Ishikawa (cell line): ENCODE data around the gene SLCO2A1.

Source experiments
- CEBPB ChIP-seq: IDR thresholded peaks from 2 replicates; pipeline ENCODE4 v1.6.1; 2012
- CREB1 ChIP-seq: IDR thresholded peaks from 2 replicates; pipeline ENCODE4 v1.6.1; 2012; ENCODE audit warnings: low read depth
- EGR1 ChIP-seq: IDR thresholded peaks from 2 replicates; pipeline ENCODE4 v1.6.1; 2012
- EP300 ChIP-seq: IDR thresholded peaks from 2 replicates; pipeline ENCODE4 v1.6.1; 2012; ENCODE audit warnings: borderline replicate concordance
- FOXM1 ChIP-seq: IDR thresholded peaks from 2 replicates; pipeline ENCODE4 v1.6.1; 2012; ENCODE audit warnings: low read depth, borderline replicate concordance
- MAX ChIP-seq: IDR thresholded peaks from 2 replicates; pipeline ENCODE4 v1.6.1; 2012
- NFIC ChIP-seq: IDR thresholded peaks from 2 replicates; pipeline ENCODE4 v1.6.1; 2012
- RAD21 ChIP-seq: IDR thresholded peaks from 2 replicates; pipeline ENCODE4 v1.6.1; 2012; ENCODE audit warnings: low read depth
- TAF1 ChIP-seq: IDR thresholded peaks from 2 replicates; pipeline ENCODE4 v1.6.1; 2012; ENCODE audit warnings: low read depth, mild to moderate bottlenecking
- TCF12 ChIP-seq: IDR thresholded peaks from 2 replicates; pipeline ENCODE4 v1.6.1; 2012; ENCODE audit warnings: low read depth
- TEAD4 ChIP-seq: IDR thresholded peaks from 2 replicates; pipeline ENCODE4 v1.6.1; 2012
- YY1 ChIP-seq: IDR thresholded peaks from 2 replicates; pipeline ENCODE4 v1.6.1; 2012; ENCODE audit warnings: low read depth
- ZBTB7A ChIP-seq: IDR thresholded peaks from 2 replicates; pipeline ENCODE4 v1.6.1; 2012; ENCODE audit warnings: low read depth
- TF ChIP-seq, protein P1 (sequence below): IDR thresholded peaks from 2 replicates; pipeline ENCODE4 v1.6.1; 2012; ENCODE audit warnings: low read depth, mild to moderate bottlenecking
- TF ChIP-seq, protein P2 (sequence below): IDR thresholded peaks from 2 replicates; pipeline ENCODE4 v1.6.1; 2012

Gene SLCO2A1

DNA sequence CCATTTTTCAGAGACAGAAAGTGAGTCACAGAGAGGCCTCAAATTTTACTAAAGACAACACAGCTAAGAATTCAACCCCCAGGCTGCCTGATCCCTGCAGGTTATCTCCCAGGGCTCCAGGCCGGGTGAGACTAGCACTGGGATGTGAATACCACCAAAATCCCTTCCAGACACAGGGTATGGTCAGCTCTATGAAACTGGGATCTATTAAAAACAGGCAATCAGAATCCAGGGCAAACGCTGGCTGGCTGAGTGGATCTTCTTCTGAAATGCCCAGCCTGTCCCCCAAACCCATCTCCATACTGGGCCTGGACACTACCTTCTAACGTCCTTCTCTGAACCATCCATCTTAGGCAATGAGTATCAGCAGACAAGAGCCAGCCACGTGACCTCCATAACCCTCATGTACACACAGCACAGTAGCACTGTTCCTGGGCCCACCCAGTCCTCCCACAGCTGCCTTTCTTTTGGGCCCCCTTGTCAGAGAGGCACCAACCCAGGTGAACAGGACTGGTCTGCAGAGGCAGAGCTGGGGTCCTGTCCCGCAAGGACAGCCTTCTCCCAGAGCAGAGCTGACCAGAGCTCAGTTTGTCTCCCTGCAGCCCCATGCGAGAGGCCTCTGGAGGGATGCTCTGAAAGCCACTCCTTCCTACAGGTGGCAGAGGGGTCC lies 135.9 kb downstream of the SLCO2A1 start:
- TF ChIP-seq TAF1 (no peak), TCF12 (no peak), CEBPB (no peak), TEAD4 (no peak), EGR1 (no peak), RAD21 (no peak), MAX (no peak), YY1 (no peak), CREB1 (no peak), ZBTB7A (no peak), NFIC (no peak), FOXM1 (no peak), EP300 (no peak)
- TF ChIP-seq, protein P1, sequence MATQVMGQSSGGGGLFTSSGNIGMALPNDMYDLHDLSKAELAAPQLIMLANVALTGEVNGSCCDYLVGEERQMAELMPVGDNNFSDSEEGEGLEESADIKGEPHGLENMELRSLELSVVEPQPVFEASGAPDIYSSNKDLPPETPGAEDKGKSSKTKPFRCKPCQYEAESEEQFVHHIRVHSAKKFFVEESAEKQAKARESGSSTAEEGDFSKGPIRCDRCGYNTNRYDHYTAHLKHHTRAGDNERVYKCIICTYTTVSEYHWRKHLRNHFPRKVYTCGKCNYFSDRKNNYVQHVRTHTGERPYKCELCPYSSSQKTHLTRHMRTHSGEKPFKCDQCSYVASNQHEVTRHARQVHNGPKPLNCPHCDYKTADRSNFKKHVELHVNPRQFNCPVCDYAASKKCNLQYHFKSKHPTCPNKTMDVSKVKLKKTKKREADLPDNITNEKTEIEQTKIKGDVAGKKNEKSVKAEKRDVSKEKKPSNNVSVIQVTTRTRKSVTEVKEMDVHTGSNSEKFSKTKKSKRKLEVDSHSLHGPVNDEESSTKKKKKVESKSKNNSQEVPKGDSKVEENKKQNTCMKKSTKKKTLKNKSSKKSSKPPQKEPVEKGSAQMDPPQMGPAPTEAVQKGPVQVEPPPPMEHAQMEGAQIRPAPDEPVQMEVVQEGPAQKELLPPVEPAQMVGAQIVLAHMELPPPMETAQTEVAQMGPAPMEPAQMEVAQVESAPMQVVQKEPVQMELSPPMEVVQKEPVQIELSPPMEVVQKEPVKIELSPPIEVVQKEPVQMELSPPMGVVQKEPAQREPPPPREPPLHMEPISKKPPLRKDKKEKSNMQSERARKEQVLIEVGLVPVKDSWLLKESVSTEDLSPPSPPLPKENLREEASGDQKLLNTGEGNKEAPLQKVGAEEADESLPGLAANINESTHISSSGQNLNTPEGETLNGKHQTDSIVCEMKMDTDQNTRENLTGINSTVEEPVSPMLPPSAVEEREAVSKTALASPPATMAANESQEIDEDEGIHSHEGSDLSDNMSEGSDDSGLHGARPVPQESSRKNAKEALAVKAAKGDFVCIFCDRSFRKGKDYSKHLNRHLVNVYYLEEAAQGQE, result no peak
- TF ChIP-seq, protein P2, sequence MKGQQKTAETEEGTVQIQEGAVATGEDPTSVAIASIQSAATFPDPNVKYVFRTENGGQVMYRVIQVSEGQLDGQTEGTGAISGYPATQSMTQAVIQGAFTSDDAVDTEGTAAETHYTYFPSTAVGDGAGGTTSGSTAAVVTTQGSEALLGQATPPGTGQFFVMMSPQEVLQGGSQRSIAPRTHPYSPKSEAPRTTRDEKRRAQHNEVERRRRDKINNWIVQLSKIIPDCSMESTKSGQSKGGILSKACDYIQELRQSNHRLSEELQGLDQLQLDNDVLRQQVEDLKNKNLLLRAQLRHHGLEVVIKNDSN, result no peak

DNA sequence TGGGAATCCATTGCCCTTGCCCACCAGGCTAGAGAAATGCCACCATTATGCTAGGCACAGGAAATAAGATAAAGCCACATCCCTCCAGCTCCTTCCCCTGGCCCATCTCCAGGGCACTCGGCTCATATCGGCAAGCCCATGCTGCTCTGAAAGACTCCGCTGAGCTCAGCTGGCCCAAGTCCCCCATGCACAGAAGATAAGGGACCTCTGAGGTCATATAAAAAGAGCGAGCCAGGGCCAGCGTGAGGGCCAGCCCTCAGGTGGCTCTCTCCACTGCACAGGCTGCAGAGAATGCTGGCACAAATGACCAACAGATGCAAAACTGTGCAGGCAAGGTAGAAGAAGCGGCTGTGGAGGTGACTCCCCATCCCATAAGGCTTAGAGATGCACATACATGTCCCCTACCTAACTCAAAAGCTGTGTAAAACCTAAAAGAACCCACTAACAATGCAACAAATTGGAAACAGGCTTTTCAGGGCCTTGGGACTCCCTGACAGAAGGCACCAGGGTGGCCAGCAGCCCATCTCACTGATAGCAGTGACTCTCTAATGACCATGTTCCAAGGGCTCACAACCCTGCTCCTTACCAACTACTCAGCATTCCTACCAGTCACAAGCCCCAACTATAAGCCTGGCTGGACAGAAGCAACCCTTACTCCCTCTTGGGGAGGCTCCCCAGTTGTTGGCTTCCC lies 137.0 kb downstream of the SLCO2A1 start:
- TF ChIP-seq, protein P1, result no peak
- no peak for TF ChIP-seq ZBTB7A
- no peak for TF ChIP-seq EGR1
- TF ChIP-seq CREB1, result no peak
- no peak for TF ChIP-seq CEBPB
- no peak for TF ChIP-seq YY1
- TF ChIP-seq MAX, result no peak
- no peak for TF ChIP-seq TCF12
- TF ChIP-seq TEAD4, result no peak
- TF ChIP-seq EP300, result no peak
- TF ChIP-seq, protein P2, result no peak
- no peak for TF ChIP-seq TAF1
- no peak for TF ChIP-seq NFIC
- no peak for TF ChIP-seq RAD21
- no peak for TF ChIP-seq FOXM1

DNA sequence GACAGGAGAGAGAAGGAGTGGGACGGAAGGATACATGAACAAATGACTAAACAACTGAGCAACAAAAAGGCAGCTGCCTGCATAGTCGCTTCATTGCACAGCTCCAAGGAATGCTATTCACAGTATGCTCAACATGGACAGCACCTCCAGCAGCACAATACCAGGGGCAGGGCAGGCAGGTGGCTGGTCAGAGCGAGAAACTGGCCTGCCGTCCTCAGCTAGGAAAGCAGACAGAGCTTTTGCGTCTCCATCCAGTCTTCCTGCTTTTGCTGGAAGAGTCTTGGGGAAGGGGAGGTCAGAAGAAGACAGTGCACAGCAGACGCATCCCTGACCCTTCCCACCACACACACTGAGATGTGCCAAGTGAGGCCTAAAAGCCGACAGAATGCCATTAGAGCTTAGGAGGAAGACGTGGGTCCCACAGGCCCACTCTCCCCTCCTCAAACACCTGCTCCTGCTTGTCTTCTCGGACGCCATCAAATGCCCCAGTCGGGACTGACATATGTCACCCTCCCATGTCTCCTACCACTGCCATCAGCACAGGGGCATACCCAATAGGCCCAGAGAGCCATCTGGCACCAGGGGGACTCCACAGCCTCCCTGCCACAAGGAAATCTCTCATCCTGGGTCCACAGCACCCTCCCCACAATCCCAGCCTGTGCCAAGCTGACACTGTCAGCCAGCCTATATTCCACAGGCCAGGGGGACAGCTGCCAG lies 137.9 kb downstream of the SLCO2A1 start:
- no peak for TF ChIP-seq TEAD4
- TF ChIP-seq TAF1, result no peak

- TF ChIP-seq CEBPB (no peak), TCF12 (no peak), ZBTB7A (no peak), RAD21 (no peak), NFIC (no peak), YY1 (no peak), TEAD4 (no peak), EGR1 (no peak), MAX (no peak), TAF1 (no peak), EP300 (no peak), CREB1 (no peak)
- TF ChIP-seq, protein P2, result no peak
Measured at GRCh38 chr3:133890972-133891644, 138.6 kb downstream of the SLCO2A1 start.
